ENCODE measurements around the gene TRIM33.

TRIM33 gene

GRCh38 chr1:114511032-114511785 lies at the start of gene TRIM33:
TRIM33 (minus strand) TSS chr1:114511203; CDS start chr1:114511076, 127 bp downstream.
- peak within 1 kb of the TSS; percentile 80 for H3K4me3 ChIP-seq (ENCODE audit: low read depth, low read length)
- DNase-seq (ENCODE audit: low read depth) = peak; percentile 96
- TF ChIP-seq MAX (IDR thresholded peaks at IDR 0.05; ENCODE audit: low read depth, low read length) (peak; percentile 86), MYC (IDR thresholded peaks at IDR 0.05; ENCODE audit: low read depth, low read length) (peak; percentile 86), CTCF (IDR thresholded peaks at IDR 0.05; ENCODE audit: low read depth, low read length) (no peak), POLR2A (IDR thresholded peaks at IDR 0.05; ENCODE audit: extremely low read depth, insufficient read length) (peak; percentile 96)

- H3K4me3 ChIP-seq (ENCODE audit: low read depth, low read length) = no peak overlapping the region
- DNase-seq (ENCODE audit: low read depth) = no peak
- no peak for TF ChIP-seq CTCF (IDR thresholded peaks at IDR 0.05; ENCODE audit: low read depth, low read length)
These were observed 48.4 kb upstream of the TRIM33 start for GRCh38 chr1:114559356-114559755.

- peak; percentile 31 for DNase-seq (ENCODE audit: low read depth)
These were observed 47.5 kb upstream of the TRIM33 start for GRCh38 chr1:114558544-114558943.

GRCh38 chr1:114554577-114554976 lies 43.6 kb upstream of the TRIM33 start:
- no peak for TF ChIP-seq CTCF (IDR thresholded peaks at IDR 0.05; ENCODE audit: low read depth, low read length)
- TF ChIP-seq MYC (IDR thresholded peaks at IDR 0.05; ENCODE audit: low read depth, low read length) = no peak
- TF ChIP-seq MAX (IDR thresholded peaks at IDR 0.05; ENCODE audit: low read depth, low read length) = no peak
- TF ChIP-seq POLR2A (IDR thresholded peaks at IDR 0.05; ENCODE audit: extremely low read depth, insufficient read length) = no peak
- H3K4me3 ChIP-seq (ENCODE audit: low read depth, low read length) = no peak overlapping the region

More at GRCh38 chr1:114558544-114558943, 47.5 kb upstream of the TRIM33 start:
- no peak for TF ChIP-seq CTCF (IDR thresholded peaks at IDR 0.05; ENCODE audit: low read depth, low read length)
- TF ChIP-seq MAX (IDR thresholded peaks at IDR 0.05; ENCODE audit: low read depth, low read length) = no peak
- no peak for TF ChIP-seq POLR2A (IDR thresholded peaks at IDR 0.05; ENCODE audit: extremely low read depth, insufficient read length)
- TF ChIP-seq MYC (IDR thresholded peaks at IDR 0.05; ENCODE audit: low read depth, low read length) = no peak
- H3K4me3 ChIP-seq (ENCODE audit: low read depth, low read length) = no peak overlapping the region

GRCh38 chr1:114552106-114552639 lies 41.2 kb upstream of the TRIM33 start:
- no peak overlapping the region for H3K4me3 ChIP-seq (ENCODE audit: low read depth, low read length)
- no peak for DNase-seq (ENCODE audit: low read depth)
- TF ChIP-seq POLR2A (IDR thresholded peaks at IDR 0.05; ENCODE audit: extremely low read depth, insufficient read length) = no peak

More at GRCh38 chr1:114554577-114554976, 43.6 kb upstream of the TRIM33 start:
- no peak for DNase-seq (ENCODE audit: low read depth)

- TF ChIP-seq CTCF (IDR thresholded peaks at IDR 0.05; ENCODE audit: low read depth, low read length) = no peak
- no peak for TF ChIP-seq MAX (IDR thresholded peaks at IDR 0.05; ENCODE audit: low read depth, low read length)
- TF ChIP-seq POLR2A (IDR thresholded peaks at IDR 0.05; ENCODE audit: extremely low read depth, insufficient read length) = no peak
- no peak for TF ChIP-seq MYC (IDR thresholded peaks at IDR 0.05; ENCODE audit: low read depth, low read length)
- H3K4me3 ChIP-seq (ENCODE audit: low read depth, low read length) = no peak overlapping the region
- no peak for DNase-seq (ENCODE audit: low read depth)
These were observed 40.4 kb upstream of the TRIM33 start for GRCh38 chr1:114551400-114551799.

Measured in NB4 (cell line).